ENCODE data around the gene TANK. TPM values are rescaled to one million over a fixed set of nuclear protein-coding genes. Genes with fewer than 3 reads are reported as not detected.
"Not testable (repeated sequence)": the region's sequence is repeated elsewhere in the genome, so short reads cannot be mapped to it uniquely, and the experiment has no call there.

The TANK gene
- total RNA-seq, 3 donors from 2014 or later (not counting 1 experiment from before 2014, with no cell fraction given): 68.9 to 121 (median 76.1) TPM

DNA sequence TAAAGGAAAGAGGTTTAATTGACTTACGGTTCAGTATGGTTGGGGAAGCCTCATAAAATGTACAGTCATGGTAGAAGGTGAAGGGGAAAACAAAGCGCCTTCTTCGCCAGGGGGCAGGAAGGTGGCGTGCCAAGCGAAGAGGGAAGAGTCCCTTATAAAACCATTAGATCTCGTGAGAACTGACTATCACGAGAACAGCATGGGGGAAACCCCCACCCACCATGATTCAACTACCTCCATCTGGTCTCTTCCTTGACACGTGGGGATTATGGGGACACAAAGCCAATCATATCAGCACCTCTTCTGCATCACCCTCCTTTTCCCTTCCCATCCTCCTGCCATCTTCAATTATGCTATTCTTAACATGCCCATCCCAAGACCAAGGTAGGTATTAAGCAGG, 29.9 kb upstream of the TANK start:
- Mint-ChIP-seq H3K4me3 (no peak overlapping the region), H3K27ac (no peak overlapping the region), H3K9me3 (peaks cover 3% of the 10 kb centered on the region in 2 donors), H3K4me1 (peaks cover 4 to 6% of the 10 kb centered on the region in 2 donors), H3K27me3 (ENCODE audit: low read depth in 2 of 2) (peaks cover 6 to 17% of the 10 kb centered on the region in 2 donors), H3K36me3 (no peaks in the 10 kb centered on the region)
- no peaks in the 10 kb centered on the region for H3K36me3 ChIP-seq (ENCODE audit: control insufficient read depth, insufficient read depth, low read length)
- no peaks in the 10 kb centered on the region for H3K9me3 ChIP-seq (ENCODE audit: control insufficient read depth, insufficient read depth, low read length)
- no peak overlapping the region for H3K4me3 ChIP-seq (ENCODE audit: low read length)
- H3K4me1 ChIP-seq (ENCODE audit: control insufficient read depth, insufficient read depth, low read length): peaks cover 3% of the 10 kb centered on the region
- 92% methylated on average over 8 of the region's 8 CpGs for WGBS (ENCODE audit: insufficient coverage)
- TF ChIP-seq, protein P1, sequence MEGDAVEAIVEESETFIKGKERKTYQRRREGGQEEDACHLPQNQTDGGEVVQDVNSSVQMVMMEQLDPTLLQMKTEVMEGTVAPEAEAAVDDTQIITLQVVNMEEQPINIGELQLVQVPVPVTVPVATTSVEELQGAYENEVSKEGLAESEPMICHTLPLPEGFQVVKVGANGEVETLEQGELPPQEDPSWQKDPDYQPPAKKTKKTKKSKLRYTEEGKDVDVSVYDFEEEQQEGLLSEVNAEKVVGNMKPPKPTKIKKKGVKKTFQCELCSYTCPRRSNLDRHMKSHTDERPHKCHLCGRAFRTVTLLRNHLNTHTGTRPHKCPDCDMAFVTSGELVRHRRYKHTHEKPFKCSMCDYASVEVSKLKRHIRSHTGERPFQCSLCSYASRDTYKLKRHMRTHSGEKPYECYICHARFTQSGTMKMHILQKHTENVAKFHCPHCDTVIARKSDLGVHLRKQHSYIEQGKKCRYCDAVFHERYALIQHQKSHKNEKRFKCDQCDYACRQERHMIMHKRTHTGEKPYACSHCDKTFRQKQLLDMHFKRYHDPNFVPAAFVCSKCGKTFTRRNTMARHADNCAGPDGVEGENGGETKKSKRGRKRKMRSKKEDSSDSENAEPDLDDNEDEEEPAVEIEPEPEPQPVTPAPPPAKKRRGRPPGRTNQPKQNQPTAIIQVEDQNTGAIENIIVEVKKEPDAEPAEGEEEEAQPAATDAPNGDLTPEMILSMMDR (IDR thresholded peaks at IDR 0.05): no peak
- H3K27me3 ChIP-seq (ENCODE audit: control insufficient read depth, insufficient read depth, low read length): no peaks in the 10 kb centered on the region
- ATAC-seq: no peak
- DNase-seq: no peak
- H3K27ac ChIP-seq (ENCODE audit: low read length): no peak overlapping the region
- intact Hi-C loops (cut with micrococcal nuclease): no loop called here

DNA sequence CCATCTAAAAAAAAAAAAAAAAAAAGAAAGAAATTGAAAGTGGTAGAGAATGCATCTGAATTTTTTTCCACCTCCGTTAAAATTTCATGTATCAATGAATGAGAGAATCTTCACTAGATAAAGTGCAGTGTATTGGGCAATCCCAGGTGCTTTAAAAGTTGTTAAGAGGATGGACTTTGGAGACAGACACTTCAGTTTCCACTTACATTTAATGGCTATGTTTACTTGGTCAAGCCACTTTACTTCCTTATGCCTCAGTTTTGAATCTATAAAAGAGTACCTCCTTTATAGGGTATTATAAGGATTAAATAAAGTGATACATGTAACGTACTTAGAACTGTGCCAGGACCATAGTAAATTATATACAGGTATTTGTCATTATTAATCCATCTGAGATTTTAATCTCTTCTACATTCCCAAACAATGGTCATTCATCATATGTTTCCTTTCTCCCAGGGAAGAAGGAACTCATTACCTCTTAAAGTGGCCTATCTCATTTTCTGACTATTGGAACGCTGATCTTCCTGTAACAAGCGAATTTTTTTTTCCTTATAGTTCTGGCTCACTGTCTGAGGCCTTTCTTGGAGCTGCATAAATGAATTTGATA, 29.1 kb upstream of the TANK start:
- peaks cover 3% of the 10 kb centered on the region for H3K4me1 ChIP-seq (ENCODE audit: control insufficient read depth, insufficient read depth, low read length)
- no peaks in the 10 kb centered on the region for H3K9me3 ChIP-seq (ENCODE audit: control insufficient read depth, insufficient read depth, low read length)
- no peak for ATAC-seq
- H3K27ac ChIP-seq (ENCODE audit: low read length): no peak overlapping the region
- H3K9me3 Mint-ChIP-seq: peaks cover 3% of the 10 kb centered on the region in 2 donors
- H3K36me3 Mint-ChIP-seq: no peaks in the 10 kb centered on the region
- intact Hi-C loops (cut with micrococcal nuclease): no loop called here
- H3K27ac Mint-ChIP-seq: no peak overlapping the region
- no peaks in the 10 kb centered on the region for H3K27me3 ChIP-seq (ENCODE audit: control insufficient read depth, insufficient read depth, low read length)
- no CpG with 5 or more reads among the region's 4 CpGs for whole genome bisulfite sequencing (ENCODE audit: insufficient coverage)
- TF ChIP-seq, protein P1 (IDR thresholded peaks at IDR 0.05): no peak
- H3K36me3 ChIP-seq (ENCODE audit: control insufficient read depth, insufficient read depth, low read length): no peaks in the 10 kb centered on the region
- peaks cover 6 to 7% of the 10 kb centered on the region in 2 donors for H3K4me1 Mint-ChIP-seq
- no peak for DNase-seq
- no peak overlapping the region for H3K4me3 ChIP-seq (ENCODE audit: low read length)
- peaks cover 6 to 17% of the 10 kb centered on the region in 2 donors for H3K27me3 Mint-ChIP-seq (ENCODE audit: low read depth in 2 of 2)
- no peak overlapping the region for H3K4me3 Mint-ChIP-seq

DNA sequence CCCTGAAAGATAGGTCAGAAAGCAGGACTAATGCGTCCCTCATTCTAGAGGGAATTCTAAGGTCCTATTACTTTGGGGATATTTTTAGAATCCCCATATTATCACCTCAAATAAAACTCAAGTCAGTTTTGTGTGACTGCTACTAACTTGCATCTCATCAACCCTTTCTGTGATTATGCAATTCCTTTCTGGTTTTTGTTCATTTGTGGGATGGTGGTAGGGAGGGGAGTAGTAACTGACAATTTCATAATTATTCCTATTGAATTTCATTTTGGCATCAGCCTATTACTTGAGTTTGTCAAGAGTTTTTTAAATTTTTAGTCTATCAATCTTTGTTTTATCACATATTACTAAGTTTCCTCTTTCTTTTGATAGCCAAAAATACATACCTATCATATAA, 28.4 kb upstream of the TANK start:
- H3K36me3 Mint-ChIP-seq: no peaks in the 10 kb centered on the region
- Histone ChIP-seq H3K27ac (ENCODE audit: low read length) (no peak overlapping the region), H3K9me3 (ENCODE audit: control insufficient read depth, insufficient read depth, low read length) (no peaks in the 10 kb centered on the region), H3K36me3 (ENCODE audit: control insufficient read depth, insufficient read depth, low read length) (no peaks in the 10 kb centered on the region), H3K4me1 (ENCODE audit: control insufficient read depth, insufficient read depth, low read length) (peaks cover 3% of the 10 kb centered on the region), H3K27me3 (ENCODE audit: control insufficient read depth, insufficient read depth, low read length) (no peaks in the 10 kb centered on the region), H3K4me3 (ENCODE audit: low read length) (no peak overlapping the region)
- no CpG with 5 or more reads among the region's 1 CpG for WGBS (ENCODE audit: insufficient coverage)
- peaks cover 6 to 17% of the 10 kb centered on the region in 2 donors for H3K27me3 Mint-ChIP-seq (ENCODE audit: low read depth in 2 of 2)
- H3K4me1 Mint-ChIP-seq: peaks cover 12 to 13% of the 10 kb centered on the region in 2 donors
- ATAC-seq: no peak
- intact Hi-C loops (cut with micrococcal nuclease): no loop called here
- DNase-seq: no peak
- H3K27ac Mint-ChIP-seq: no peak overlapping the region
- TF ChIP-seq, protein P1 (IDR thresholded peaks at IDR 0.05): no peak
- H3K9me3 Mint-ChIP-seq: peaks cover 3% of the 10 kb centered on the region in 2 donors
- no peak overlapping the region for H3K4me3 Mint-ChIP-seq

DNA sequence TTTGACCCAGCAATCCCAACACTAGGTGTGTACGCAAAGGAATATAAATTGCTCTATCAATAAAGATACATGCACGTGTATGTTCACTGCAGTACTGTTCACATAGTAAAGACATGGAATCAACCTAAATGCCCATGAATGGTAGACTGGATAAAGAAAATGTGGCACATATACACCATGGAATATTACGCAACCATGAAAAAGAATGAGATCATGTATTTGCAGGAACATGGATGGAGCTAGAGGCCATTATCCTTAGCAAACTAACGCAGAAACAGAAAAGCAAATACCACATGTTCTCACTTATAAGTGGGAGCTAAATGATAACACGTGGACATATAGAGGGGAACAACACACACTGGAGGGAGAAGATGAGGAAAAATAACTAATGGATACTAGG, 27.8 kb upstream of the TANK start:
- peaks cover 6 to 17% of the 10 kb centered on the region in 2 donors for H3K27me3 Mint-ChIP-seq (ENCODE audit: low read depth in 2 of 2)
- peaks cover 15% of the 10 kb centered on the region in 2 donors for H3K4me1 Mint-ChIP-seq
- H3K36me3 ChIP-seq (ENCODE audit: control insufficient read depth, insufficient read depth, low read length); H3K4me3 Mint-ChIP-seq; H3K9me3 ChIP-seq (ENCODE audit: control insufficient read depth, insufficient read depth, low read length); H3K27ac ChIP-seq (ENCODE audit: low read length); intact Hi-C loops (cut with micrococcal nuclease); H3K27ac Mint-ChIP-seq; H3K9me3 Mint-ChIP-seq; H3K27me3 ChIP-seq (ENCODE audit: control insufficient read depth, insufficient read depth, low read length); H3K4me1 ChIP-seq (ENCODE audit: control insufficient read depth, insufficient read depth, low read length); DNase-seq; ATAC-seq; H3K36me3 Mint-ChIP-seq; H3K4me3 ChIP-seq (ENCODE audit: low read length): not testable (repeated sequence)
- WGBS (ENCODE audit: insufficient coverage): 100% methylated on average over 3 of the region's 5 CpGs
